KG1 (cell line): ENCODE data around the gene TMEM161B.
"Not testable (repeated sequence)": the region's sequence is repeated elsewhere in the genome, so short reads cannot be mapped to it uniquely, and the experiment has no call there.

Experiments
- DNase-seq: peaks from one replicate; lab custom pipeline; 2025; lab: John Stamatoyannopoulos, UW

The TMEM161B gene

GRCh38 chr5:88268385-88269184, at the start of gene TMEM161B:
TSS of gene TMEM161B (minus strand) at chr5:88268845. CDS start at chr5:88268723, 122 bp downstream.
- peak; percentile 30 for DNase-seq

- DNase-seq, result no peak
Observed at GRCh38 chr5:88304356-88304755, 35.7 kb upstream of the TMEM161B start.

- DNase-seq, result no peak
Observed at GRCh38 chr5:88298425-88298824, 29.8 kb upstream of the TMEM161B start.

GRCh38 chr5:88290801-88291200, 22.2 kb upstream of the TMEM161B start:
- no peak for DNase-seq

GRCh38 chr5:88288528-88289197, 20.0 kb upstream of the TMEM161B start:
- DNase-seq, result no peak

- no peak for DNase-seq
Observed at GRCh38 chr5:88287846-88288527, 19.3 kb upstream of the TMEM161B start.

- no peak for DNase-seq
Observed at GRCh38 chr5:88287302-88287701, 18.7 kb upstream of the TMEM161B start.

- DNase-seq, result no peak
Observed at GRCh38 chr5:88283690-88284089, 15.0 kb upstream of the TMEM161B start.

- DNase-seq, result no peak
Observed at GRCh38 chr5:88281322-88281721, 12.7 kb upstream of the TMEM161B start.

- DNase-seq, result no peak
Observed at GRCh38 chr5:88279584-88279983, 10.9 kb upstream of the TMEM161B start.

GRCh38 chr5:88276378-88276777, 7.7 kb upstream of the TMEM161B start:
- no peak for DNase-seq

GRCh38 chr5:88275581-88275980, 6.9 kb upstream of the TMEM161B start:
- DNase-seq, result no peak

GRCh38 chr5:88269222-88269771, 652 bp upstream of the TMEM161B start:
- no peak for DNase-seq

GRCh38 chr5:88264565-88264964, 4.1 kb downstream of the TMEM161B start:
- DNase-seq, result not testable (repeated sequence)

GRCh38 chr5:88263349-88263748, 5.3 kb downstream of the TMEM161B start:
- no peak for DNase-seq

- no peak for DNase-seq
Observed at GRCh38 chr5:88262116-88262515, 6.5 kb downstream of the TMEM161B start.

GRCh38 chr5:88258636-88259035, 10.0 kb downstream of the TMEM161B start:
- no peak for DNase-seq

- no peak for DNase-seq
Observed at GRCh38 chr5:88256872-88257271, 11.8 kb downstream of the TMEM161B start.

- DNase-seq, result no peak
Observed at GRCh38 chr5:88256037-88256436, 12.6 kb downstream of the TMEM161B start.

GRCh38 chr5:88254320-88254719, 14.3 kb downstream of the TMEM161B start:
- DNase-seq, result no peak

GRCh38 chr5:88251048-88251711, 17.5 kb downstream of the TMEM161B start:
- no peak for DNase-seq

GRCh38 chr5:88250010-88250409, 18.6 kb downstream of the TMEM161B start:
- no peak for DNase-seq
